H1 (cell line): ENCODE measurements around the gene PLS3. TPM values are rescaled to one million over a fixed set of nuclear protein-coding genes. Genes with fewer than 3 reads are reported as not detected.

Source experiments
- ATF3 ChIP-seq: IDR thresholded peaks from 2 replicates; pipeline ENCODE4 v1.6.1; 2011; ENCODE audit warnings: low read depth, mild to moderate bottlenecking, low read length; ENCODE audit not compliant: insufficient read depth
- CBX8 ChIP-seq: fragments of 300-800, 300-1000 bp; sonication (generic); IDR thresholded peaks from 2 replicates; pipeline ENCODE4 v1.7.1; 2016; ENCODE audit warnings: low read depth, low read length, borderline replicate concordance
- EZH2 ChIP-seq: fragments of 200-600 bp; sonication (generic); IDR thresholded peaks from 2 replicates; pipeline ENCODE4 v1.7.1; 2012; ENCODE audit warnings: low read depth, mild to moderate bottlenecking, moderate library complexity, low read length, inconsistent platforms; ENCODE audit not compliant: severe bottlenecking
- KDM5A ChIP-seq: fragments of 200-600 bp; IDR thresholded peaks from 2 replicates; pipeline ENCODE4 v1.7.1; 2012; ENCODE audit warnings: mild to moderate bottlenecking, low read length, inconsistent platforms, mixed read lengths
- MAX ChIP-seq: IDR thresholded peaks from 2 replicates; pipeline ENCODE4 v1.6.1; 2012; ENCODE audit warnings: inconsistent platforms
- SP4 ChIP-seq: IDR thresholded peaks from 2 replicates; pipeline ENCODE4 v1.6.1; 2012; ENCODE audit warnings: low read length, inconsistent platforms
- SRF ChIP-seq: IDR thresholded peaks from 2 replicates; pipeline ENCODE4 v1.6.1; 2011; ENCODE audit warnings: mild to moderate bottlenecking, low read depth, low read length, moderate library complexity
- TBP ChIP-seq: IDR thresholded peaks from 2 replicates; pipeline ENCODE4 v1.6.1; 2011; ENCODE audit warnings: low read depth, low read length, improper control_type of control experiment
- polyA plus RNA-seq, 7 experiments: library from polyadenylated mRNA; depleted of rRNA in 3 of 7; stranded (reverse) in 5 of 7; unstranded in 2 of 7; fragments of >200 nt in 5 of 7; fragments of 200-250 nt in 2 of 7; gene quantifications; 1 replicate in 5 of 7; 2 replicates in 1 of 7; 4 replicates in 1 of 7; pipeline versions ENCODE4 v1.2.1 to v1.2.3, GENCODE V29; 2011 to 2013; ENCODE audit warnings: missing spikeins in 2 of 7, mixed read lengths in 2 of 7
- total RNA-seq: library from RNA; stranded (reverse); fragmentation: NEBNext Ultra II Directional; extraction: Animal tissue kit (Norgen Biotek cat#: 25700); gene quantifications from 2 replicates; pipeline ENCODE4 v1.2.1, GENCODE V29; 2021

Gene PLS3
- total and polyA plus RNA-seq, 2 of the 8 experiments (the other 6 are each of a cell fraction or from before 2014, with no cell fraction given): 107 to 185 TPM

DNA sequence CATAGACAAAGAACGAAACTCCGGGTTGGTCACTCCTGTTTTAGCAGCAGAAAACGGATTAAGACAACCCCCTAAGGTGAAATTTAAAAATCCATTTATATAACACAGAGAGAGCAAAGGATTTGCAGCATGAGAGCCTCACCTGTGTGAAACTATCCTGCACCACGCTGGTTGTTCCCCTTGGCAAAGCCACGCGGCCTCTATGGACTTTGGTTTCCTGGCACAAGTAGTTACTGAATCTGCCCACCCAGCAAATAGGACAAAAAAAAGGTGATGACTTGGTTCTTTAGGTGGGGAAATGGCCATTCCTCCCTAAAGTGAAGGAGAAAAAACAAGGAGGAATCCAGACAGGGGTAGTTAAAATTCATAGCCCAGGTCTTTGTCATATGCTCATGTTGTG is 133.1 kb downstream of the PLS3 start (continued):
- TF ChIP-seq SRF: no peak
- no peak for TF ChIP-seq KDM5A
- TF ChIP-seq MAX: no peak
- no peak for TF ChIP-seq TBP
- no peak for TF ChIP-seq CBX8
- no peak for TF ChIP-seq ATF3
- no peak for TF ChIP-seq SP4
- TF ChIP-seq EZH2: no peak
- TF ChIP-seq, all 59 proteins: peak for 0
